NCI-H82 treated with DMSO at 0.1 percent for 48 hours (cell line): ENCODE results near the gene EFTUD2.
A peak's percentile ranks its signal among the peaks of the same experiment; 100 is the strongest.

Experiments
- DNase-seq: peaks from one replicate; lab custom pipeline; 2025; ENCODE audit not compliant: unreplicated experiment; lab: John Stamatoyannopoulos, UW

Gene EFTUD2

DNA sequence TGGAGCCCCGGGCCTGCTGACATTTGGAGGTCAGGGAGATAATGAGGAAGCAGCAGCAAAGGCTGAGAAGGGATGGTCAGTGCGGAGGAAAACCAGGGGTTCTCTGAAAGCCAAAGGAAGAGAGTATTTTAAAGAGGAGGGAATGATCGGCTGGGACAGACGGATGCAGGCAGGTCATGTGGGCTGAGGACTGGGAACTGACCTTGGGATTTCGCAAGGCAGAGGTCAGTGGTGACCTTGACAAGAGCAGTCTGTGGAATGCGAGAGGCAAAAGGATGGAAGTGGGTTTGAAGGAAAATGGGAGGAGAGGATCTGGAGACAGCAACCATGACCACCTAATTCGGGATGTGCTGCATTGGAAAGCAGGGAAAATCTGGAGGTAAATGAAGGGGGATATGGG lies 10.2 kb downstream of the EFTUD2 start:
- no peak for DNase-seq

DNA sequence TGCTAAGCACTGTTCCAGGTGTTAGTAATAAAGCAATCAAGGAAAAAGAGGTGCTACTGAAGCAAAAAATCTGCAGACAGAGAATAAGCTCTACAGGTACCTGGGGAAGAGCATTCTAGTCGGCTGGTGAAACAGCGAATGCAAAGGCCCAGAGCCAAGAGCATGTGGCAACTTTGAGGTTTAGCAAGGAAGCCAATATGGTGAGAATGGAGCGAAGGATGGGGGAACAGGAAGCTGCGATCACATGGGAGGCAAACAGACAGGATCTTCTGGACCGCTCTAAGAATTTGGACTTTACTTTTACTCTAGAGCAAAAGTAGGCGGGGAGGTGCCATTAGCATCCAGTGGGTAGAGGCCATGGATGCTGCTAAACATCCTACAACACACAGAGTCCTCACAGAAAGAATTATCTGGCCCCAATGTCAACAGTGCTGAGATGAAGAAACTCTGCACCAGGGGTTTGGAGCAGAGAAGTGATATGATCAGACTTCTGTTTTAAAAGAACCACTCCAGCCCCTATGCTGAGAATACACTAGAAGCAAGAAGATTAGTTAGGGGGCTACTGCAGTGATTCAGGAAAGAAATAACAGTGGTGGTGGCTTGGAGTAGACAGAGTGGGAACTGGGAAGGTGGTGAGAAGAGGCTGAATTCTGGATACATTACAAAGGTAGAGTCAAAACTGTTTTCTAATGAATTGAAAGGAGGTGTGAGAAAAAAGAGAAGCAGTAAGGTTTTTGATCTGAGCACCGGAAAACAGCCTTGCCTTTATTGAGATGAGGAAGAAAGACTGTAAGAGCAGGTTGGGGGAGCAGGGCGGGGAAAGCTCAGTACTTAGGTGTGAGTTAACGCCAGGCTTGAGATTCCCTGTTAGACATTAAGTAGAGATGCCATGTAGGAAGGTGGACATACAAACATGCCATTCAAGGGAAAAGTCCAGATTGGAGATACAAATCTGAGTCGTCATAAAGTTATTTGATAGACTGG lies 11.0 kb downstream of the EFTUD2 start:
- no peak for DNase-seq

DNA sequence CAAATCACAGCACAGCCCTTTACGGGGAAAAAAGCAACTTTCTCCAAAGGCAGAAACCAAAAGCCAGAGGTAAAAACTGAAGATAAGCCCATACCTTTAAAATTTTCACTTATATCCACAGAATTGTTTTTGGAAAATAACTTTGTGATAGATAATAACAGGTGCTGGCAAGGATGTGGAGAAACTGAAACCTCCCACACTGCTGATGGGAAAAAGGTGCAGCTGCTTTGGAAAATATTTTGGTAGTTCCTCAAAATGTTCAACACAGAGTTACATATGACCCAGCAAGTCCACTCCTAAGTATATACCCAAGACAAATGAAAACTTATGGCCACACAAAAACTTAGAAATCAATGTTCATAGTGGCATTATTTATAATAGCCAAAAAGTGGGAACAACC lies 12.2 kb downstream of the EFTUD2 start:
- DNase-seq, result no peak

DNA sequence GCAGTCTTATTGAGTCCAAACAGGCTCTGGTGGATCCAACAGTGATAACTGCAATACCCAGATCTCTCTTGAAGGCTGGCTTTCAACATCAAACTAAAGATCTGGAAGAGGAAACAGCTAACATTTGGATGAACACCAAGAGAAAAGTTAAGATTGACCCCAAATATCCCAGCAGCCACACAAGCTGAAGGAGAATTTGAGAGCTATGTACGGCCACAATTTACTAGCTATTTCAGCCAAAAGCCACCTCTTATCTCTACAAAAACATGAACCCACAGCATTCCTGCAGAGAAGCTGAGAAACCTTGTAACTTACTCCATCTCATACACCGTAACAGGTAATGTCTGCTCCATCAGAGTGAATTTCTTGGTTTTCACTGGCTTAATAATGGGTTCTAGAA lies 14.3 kb downstream of the EFTUD2 start:
- no peak for DNase-seq

DNA sequence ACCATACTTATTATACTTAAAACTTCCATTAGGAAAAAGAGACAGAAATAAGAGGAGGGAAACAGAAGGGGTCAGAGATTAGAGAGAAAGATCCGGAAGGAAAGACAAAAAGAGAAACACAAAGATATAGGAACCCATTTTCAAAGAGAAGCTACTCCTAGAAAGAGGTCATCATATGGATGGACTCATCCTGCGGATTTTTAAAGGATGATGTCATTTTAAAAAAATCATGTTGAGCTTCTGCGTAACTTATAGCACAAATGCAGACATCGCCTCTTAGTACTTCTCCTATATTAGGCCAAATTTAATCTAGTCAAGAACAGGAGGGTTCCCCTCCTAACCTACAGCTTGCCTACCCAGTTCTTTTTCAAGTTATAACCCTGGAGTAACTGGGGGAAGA lies 18.1 kb downstream of the EFTUD2 start:
- DNase-seq, result no peak

DNA sequence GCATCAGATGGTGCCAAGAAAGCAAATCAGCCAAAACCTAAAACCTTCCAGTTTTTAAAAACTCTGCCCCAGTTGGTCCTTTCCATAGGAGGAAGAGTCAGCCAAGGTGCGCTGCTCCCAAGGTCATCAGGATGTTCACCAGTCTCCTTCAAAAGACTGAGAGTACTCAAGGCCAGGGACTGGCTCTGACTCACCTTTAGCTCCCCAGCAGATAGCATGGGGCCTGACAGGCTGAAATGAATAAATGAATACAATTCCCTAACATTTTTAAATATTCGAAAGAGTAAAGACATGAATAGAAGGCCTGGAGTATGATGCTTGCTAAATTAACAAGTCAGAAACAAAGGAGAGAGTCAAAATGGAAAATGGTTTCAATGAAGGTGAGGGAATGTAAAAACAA lies 19.2 kb downstream of the EFTUD2 start:
- DNase-seq, result no peak

DNA sequence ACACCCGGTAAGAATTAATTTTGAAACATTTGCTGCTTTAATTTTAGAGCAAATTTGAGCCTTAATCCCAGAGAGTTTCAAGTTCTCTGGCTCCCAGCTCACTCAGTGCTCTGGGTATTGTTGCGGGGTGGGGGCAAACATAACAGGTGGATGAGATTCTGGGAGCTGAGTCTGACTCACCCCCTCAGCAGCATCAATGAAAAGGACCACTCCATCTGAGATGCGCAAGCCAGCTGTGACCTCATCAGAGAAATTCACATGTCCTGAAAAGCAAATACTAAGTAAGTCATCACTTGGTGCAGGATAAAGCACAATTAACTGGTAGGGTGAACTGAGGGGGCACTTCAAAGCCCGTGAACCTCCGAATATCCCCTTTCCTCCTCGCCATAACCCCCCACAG lies 19.9 kb downstream of the EFTUD2 start:
- DNase-seq, result no peak

DNA sequence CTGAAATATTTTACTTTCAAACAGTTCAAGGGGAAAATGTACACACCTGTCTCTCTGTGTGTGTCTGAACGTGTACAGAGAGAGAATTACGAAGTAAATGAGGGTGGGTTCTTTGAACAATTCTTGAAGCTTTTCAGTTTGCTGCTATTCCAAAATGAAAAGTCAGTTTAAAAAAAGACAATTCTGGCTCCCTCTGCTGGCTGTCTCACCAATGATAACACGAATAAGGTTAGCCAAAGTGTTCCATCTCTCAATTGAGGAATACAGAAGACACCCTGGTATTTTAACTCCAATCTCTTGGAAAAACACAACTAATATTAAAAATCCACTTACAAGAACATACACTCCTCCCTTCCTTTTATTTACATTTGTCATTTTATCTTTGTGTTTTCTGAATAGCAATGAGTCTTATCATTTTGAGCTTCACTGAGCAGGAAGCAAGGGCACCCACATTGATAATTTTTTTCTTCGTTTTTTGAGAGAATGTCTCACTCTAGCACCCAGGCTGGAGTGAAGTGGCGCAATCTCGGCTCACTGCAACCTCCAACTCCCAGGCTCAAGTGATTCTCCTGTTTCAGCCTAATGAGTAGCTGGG lies 20.5 kb downstream of the EFTUD2 start:
- no peak for DNase-seq

DNA sequence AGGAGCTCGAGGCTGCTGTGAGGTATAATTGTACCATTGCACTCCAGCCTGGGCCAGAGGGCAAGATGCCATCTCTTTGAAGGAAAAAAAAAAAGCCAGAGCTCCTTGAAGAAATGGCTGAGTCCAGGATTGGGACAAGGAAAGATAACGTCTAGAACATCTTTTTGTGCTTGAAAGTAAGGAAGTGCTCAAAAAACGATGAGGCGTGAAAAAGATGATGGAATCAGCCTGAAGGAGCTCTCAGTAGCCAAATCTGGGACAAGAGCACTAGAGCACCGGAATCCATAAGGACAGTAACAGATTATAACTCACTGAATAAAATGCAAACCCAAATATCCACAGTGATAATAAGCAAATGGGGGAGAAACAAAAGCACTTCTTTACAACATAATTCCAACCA lies 22.1 kb downstream of the EFTUD2 start:
- no peak for DNase-seq

DNA sequence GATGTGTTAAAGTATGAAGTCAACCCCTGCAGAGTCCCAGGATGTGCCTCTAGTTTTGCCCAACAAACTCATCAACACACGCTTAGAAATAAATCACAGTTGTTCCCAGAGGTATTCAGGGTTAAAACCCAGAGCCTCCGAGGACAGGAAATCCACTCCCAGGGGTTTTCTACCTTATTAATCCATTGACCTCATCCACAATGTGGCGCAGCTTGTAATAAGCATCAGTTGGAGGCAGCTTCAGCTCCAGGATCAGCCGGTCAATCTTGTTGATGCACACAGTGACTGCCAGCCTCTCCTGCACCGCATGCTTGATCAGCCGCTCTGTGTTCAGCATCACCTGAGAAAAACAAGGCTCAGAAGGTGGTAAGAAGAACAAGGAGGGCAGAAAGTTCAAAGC lies 23.5 kb downstream of the EFTUD2 start:
- no peak for DNase-seq

DNA sequence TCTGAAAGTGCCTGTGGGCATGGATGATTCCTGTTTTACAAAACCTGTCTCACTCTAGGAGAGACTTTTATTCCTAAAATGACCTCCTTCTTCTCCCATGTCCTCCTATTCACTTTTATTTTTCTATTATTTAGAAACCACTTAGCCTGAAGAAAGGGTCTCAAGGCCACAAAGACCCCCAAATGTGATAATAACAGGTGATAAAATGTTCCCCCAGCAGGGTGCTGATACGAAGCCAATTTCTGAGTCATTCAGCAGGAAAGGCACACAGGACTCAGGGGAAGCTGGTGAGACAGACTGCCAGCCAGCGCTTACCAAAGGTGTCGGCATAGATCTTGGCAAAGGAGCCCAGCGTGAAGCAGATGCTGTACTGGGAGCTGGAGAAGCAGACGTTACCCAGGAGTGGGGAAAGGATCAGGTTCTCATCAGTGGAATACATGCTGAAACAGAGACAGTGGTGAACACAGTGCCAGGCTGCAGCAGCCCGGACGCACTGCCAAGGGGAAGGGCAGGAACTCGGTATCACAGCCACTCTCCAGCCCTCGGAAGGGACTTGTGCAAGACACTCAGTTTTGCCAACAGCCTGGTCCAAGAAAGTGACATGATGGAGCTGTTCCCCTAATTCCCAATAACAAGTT lies 27.0 kb downstream of the EFTUD2 start:
- DNase-seq, result no peak

DNA sequence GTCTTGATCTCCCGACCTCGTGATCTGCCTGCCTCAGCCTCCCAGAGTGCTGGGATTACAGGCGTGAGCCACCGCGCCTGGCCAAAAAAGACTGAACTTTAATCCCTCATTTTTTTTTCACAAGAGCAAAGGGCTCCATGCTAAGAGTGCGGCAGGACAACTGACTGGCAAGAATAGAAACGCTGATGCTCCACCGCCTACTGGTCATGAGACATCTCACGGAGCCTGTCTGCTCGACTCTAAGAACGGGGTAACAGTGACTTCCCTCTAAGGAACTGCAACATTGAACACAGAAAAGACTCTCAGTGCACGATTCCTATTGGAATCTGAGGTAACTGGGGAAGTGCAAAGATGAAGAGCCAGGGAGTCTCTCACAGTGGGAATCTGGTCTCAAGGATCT lies 27.7 kb downstream of the EFTUD2 start:
- no peak for DNase-seq

DNA sequence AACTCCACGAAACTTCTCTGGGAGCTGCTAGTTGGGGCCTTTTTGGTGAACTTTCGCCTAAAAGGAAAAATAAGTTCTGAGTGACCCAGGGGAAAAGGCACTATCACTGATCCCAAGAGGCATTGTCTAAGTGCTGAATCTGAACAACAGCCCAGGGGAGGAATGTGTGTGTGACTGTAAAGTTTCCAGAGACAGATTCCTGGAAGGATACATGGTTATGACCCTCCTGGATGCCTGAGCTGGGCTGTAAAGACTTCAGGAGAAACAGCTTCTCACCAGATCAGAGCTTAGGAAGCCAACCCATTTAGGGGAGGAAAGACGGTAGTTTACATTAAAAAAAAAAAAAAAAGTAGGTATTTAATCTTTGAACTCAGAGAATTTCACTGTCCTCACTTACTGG lies 31.4 kb downstream of the EFTUD2 start:
- no peak for DNase-seq

DNA sequence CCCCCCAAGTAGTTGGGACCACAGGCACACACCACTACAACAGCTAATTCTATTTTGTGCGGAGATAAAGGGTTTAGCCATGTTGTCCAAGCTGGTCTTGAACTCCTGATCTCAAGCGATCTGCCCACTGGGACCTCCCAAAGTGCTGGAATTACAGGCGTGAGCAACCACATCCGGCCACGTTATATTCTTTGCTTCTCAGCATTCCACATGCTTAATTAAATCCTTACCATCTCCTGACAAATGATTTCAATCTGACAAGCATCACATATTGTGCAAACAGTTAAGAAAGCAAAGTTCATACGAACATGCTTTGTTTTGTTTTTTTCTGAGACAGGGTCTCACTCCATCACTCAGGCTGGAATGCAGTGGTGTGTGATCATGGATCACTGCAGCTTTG lies 33.3 kb downstream of the EFTUD2 start:
- DNase-seq, result no peak

DNA sequence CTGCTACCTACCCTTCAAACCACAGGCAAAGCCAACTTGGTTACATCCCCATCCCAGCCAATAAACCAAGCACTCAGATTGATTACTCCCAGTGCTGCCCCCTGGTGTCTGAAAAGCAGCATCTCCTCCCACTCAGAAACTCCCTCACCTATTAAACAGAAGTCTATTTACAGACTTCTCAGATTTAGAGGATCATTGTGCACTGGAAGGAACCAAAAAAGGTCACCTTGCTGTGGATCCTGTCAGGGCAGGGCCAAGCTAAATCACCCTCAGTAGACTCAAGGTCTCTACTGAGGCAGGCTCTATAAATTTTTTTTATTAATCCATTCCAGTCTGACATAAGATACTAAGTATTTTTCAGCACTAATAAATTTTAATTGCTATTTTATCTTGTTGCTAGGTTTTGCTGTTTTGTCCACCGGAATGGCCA lies 34.0 kb downstream of the EFTUD2 start:
- DNase-seq, result peak; percentile 61

DNA sequence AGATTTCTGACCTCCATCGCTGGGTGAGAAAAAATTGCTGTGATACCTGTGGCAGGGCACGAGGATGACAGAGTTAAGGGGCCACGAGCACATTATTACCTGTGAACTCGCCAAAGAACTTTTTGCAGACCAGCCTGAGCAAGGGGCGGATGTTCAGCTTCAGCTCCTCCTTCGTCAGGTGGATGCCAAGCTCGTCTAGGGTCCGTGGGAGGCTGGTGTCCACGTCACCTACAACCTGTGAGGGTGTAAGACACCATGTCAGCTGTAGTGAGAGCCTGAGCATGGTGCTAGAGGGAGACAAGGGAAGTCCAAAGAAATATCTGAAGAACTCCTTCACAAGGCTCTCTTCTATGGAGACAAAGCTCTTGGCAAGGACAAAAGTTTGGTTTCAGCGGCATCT lies 34.4 kb downstream of the EFTUD2 start:
- DNase-seq, result no peak

DNA sequence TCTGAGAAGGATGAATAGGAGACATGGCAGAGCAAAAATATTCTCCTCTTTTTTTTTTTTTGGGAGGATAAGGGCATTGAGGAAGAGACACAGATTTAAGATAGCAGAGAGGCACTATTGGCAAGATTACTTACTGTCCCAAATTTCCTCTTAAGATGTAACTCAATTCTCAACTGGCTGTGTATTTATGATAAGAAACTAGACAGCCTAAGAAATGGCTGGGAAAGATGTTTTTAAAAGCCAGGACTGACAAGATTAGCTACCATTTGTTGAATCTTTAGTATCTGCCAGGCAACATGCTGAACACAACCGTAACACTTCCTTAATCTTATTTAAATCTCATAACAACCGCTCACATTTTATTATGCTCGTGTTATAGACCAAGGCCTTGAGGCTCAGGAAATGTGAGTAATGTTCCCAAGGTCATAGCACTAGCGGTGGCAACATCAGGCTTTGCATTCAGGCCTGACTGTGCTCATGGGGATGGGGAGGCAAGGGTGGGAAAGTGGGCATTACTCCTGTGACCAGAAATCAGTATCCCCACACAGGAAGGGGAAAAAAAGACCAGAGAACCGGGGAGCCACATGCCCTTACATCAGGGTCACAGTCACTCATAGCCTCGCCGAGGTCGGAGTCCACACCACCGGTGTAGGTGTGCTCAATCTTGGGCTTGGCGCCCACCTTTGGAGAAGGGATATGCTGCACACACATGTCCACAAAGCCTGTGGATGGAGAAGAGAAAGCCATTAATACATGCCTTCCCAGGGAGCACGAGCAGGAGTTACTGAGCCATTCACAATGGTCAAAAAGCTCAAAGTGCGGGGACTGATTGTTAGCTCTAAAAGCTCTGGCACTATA lies 36.0 kb downstream of the EFTUD2 start:
- no peak for DNase-seq

DNA sequence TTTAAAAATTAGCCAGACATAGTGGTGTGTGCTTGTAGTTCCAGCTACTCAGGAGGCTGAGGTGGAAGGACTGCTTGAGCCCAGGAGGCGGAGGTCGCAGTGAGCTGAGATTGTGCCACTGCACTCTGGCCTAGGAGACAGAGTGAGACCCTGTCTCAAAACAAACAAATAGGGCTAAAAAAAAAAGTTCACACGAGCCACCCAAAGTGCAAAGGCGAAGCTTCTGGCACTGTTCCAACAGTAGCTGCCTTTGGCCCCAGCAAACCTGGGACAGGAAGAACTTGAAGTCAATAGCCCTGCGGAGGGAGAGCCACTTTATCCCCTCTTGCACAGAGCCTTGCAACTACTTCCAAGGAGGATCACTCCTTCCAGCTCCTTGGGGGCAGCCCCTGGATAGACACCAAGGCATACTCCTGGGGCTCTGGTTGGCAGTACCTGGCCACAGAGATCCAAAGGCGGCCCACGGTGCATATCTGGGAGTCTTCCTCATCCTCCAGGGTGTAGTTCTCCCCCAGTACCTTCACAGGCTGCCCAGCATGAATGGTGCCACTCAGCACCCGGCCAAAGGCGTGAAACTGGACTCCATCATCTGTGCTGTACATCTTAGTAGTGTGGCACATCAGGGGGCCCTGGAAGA lies 36.8 kb downstream of the EFTUD2 start:
- no peak for DNase-seq

DNA sequence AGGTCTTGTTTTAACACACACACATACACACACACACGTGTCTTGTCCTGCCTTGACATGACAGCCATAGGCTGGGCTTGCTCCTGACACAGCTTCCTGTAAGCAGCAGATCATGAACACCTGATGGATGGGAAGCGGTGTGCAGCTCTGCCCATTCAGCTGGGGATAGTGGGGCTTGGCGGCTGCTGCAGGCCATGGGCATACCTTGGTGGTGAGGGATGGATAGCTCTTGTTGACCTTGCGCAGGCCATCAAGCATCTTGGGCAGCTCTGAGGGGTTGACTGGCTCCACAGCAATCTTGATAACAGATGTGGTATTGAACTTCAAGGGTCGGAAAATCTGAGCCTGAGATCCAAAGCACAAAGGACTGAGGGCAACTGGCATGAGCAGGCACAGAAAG lies 39.5 kb downstream of the EFTUD2 start:
- DNase-seq, result no peak

DNA sequence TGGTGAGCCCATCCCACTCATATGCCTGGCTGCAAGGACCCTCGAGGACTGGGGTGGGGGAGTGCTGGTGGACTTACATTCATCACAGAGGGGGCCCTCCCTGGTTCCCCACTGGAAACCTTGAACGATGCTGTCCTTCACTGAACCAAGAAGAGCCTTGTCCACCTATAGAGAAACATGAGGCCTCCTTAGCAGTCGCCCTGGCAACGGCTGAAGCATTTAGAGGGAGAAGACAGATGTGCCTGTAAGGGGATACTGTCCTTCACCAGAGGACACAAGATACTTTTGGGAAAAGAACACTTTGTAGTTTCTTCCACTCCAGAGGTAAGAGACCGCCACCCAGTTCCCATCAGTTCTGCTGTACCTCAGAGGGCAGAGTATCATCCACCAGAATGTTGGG lies 45.1 kb downstream of the EFTUD2 start:
- DNase-seq, result no peak

DNA sequence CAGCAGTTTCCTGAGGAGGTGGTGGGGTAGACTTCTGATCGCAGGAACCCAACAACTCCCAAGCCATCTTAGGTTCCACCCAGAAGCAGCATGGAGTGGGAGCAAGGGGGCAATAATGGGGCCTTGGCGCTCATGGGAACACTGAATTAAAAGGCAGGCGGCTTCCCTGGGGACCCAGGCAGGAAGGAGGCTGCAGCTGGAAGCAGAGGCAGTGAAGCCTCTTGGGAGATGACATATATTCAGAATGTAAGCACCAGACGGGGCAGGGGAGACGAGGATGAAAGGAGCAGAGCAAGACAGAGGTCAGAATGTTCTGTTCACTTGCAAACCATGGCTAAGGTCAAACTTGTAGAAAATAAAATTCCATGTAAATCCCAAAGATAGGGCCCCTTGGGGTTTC lies 48.6 kb downstream of the EFTUD2 start:
- no peak for DNase-seq
